GM06990 (cell line): ENCODE results near the gene P2RX2.

Experiments
- DNase-seq: peaks from one replicate; pipeline ENCODE4 v3.0.0-alpha.2; 2011; ENCODE audit not compliant: insufficient read length; ENCODE audit errors: extremely low read depth
- H3K27me3 ChIP-seq: replicated peaks from 2 replicates; pipeline ENCODE4 v1.6.0; 2011; ENCODE audit warnings: low read length; ENCODE audit not compliant: control insufficient read depth, insufficient read depth
- H3K36me3 ChIP-seq: 2 replicates; pipeline ENCODE4 v1.5.1; 2011; ENCODE audit warnings: low read length; ENCODE audit not compliant: control insufficient read depth, insufficient read depth
- H3K4me3 ChIP-seq: replicated peaks from 2 replicates; pipeline ENCODE4 v1.5.1; 2011; ENCODE audit warnings: low read depth, mild to moderate bottlenecking, control low read depth, low read length
- CTCF ChIP-seq: IDR thresholded peaks from 2 replicates; pipeline ENCODE4 v1.5.1; 2011; ENCODE audit warnings: low read length, control low read depth, mild to moderate bottlenecking, inconsistent platforms; ENCODE audit not compliant: insufficient read depth, poor library complexity, severe bottlenecking

Gene P2RX2

GRCh38 chr12:132631666-132632065 is 13.1 kb downstream of the P2RX2 start:
- TF ChIP-seq CTCF, result no peak
- Histone ChIP-seq H3K4me3 (no peak overlapping the region), H3K36me3 (peaks cover 33% of the 10 kb centered on the region), H3K27me3 (no peaks in the 10 kb centered on the region)
- DNase-seq, result no peak

GRCh38 chr12:132632521-132633228 is 14.1 kb downstream of the P2RX2 start:
- TF ChIP-seq CTCF, result no peak
- H3K36me3 ChIP-seq, result peaks cover 38% of the 10 kb centered on the region
- no peak overlapping the region for H3K4me3 ChIP-seq
- DNase-seq, result no peak
- no peaks in the 10 kb centered on the region for H3K27me3 ChIP-seq

DNA sequence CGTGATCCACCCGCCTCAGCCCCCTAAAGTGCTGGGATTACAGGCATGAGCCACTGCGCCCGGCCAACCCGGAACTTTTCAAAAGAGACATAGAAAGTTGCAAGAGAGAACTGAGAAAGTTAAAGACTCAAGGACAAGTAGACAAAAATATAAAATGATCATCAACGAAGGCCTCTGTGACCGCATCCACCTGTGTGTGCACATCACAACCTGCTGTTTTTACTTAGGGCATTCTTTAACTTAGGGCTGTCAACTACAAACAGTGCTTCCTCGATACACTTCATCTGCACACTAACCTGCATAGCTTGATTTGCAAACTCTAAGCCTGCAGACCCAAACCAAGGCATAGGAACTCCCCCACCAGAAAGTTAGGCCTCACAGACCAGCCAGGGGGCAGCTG is 14.8 kb downstream of the P2RX2 start:
- no peak overlapping the region for H3K4me3 ChIP-seq
- DNase-seq, result no peak
- peaks cover 41% of the 10 kb centered on the region for H3K36me3 ChIP-seq
- no peak for TF ChIP-seq CTCF
- no peaks in the 10 kb centered on the region for H3K27me3 ChIP-seq

DNA sequence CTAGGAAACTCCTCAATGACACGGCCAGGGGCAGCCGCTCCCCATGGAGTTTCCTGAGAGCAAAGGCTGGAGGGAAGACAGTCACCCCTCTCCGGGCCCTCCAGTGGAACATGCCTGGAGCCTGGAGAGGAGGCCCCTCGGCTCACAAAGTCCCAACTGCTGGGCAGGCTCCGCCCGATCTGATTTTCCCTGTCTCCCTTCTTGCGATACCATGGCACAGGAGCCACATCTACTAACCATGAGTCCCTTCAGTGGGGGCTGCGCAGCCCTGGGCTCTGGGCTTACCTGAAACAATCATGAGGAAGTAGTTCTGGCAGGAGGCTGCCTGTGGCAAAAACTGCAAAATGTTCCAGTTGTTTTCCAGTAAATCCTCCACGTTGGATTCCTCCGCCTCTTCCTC is 15.3 kb downstream of the P2RX2 start:
- no peaks in the 10 kb centered on the region for H3K27me3 ChIP-seq
- H3K36me3 ChIP-seq, result peaks cover 42% of the 10 kb centered on the region
- DNase-seq, result no peak
- TF ChIP-seq CTCF, result no peak
- H3K4me3 ChIP-seq, result no peak overlapping the region

DNA sequence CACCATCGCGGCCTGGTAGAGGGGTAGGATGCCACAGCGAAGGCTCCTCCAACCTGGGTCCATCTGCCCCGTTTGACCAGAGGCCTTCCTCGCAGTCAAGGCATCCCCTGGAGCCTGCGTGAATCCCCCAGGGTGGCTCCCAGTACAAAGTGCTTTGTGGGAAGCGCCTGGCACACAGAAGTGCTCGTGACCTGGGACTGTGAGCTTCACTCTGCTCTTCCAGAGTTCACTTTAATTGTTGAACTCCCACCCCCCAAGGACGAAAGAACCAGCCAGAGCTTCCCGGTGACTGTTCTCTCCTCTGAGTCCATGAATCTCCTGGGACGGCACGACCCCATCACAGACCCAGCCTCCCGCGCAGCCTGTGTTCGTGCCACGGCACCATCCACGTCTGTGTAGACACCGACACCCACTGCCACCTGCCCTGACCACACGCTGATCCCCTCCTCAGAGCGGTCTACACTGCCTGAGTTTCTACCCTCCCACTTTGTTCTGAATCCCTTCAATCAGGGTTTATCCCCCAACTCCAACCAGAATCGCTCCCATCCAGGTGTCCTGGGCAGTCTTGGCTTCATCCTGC is 15.9 kb downstream of the P2RX2 start:
- H3K27me3 ChIP-seq, result no peaks in the 10 kb centered on the region
- peaks cover 46% of the 10 kb centered on the region for H3K36me3 ChIP-seq
- H3K4me3 ChIP-seq, result no peak overlapping the region
- no peak for DNase-seq
- no peak for TF ChIP-seq CTCF
